GM12878 (cell line): ENCODE measurements around the gene UNC119B. TPM values are rescaled to one million over a fixed set of nuclear protein-coding genes. Genes with fewer than 3 reads are reported as not detected.

ENCODE experiments used
- ATAC-seq: fragments of 200-7000 bp; cut with Tn5 transposase; 3 replicates; pipeline ENCODE4 v1.9.1; 2020; ENCODE audit warnings: mild to moderate bottlenecking, moderate library complexity
- BruUV-seq: library from RNA; stranded (reverse); fragments of 400-500 nt; replicated peaks from 2 replicates; lab custom pipeline; 2021; lab: Mats Ljungman, UMichigan
- CTCF ChIA-PET: fragments of 300-600 bp; sonication (Branson Sonifier 250); formaldehyde crosslinking; extraction: SDS; loops from one replicate; lab custom pipeline; 2021; ENCODE audit warnings: inconsistent platforms; lab: Yijun Ruan, JAX
- POLR2A ChIA-PET: fragments of 350-600 bp; formaldehyde crosslinking; extraction: SDS; loops from one replicate; lab custom pipeline; 2021; ENCODE audit warnings: inconsistent platforms; lab: Charles Lee
- RAD21 ChIA-PET: fragments of 300-600 bp; sonication (Branson Sonifier 250); formaldehyde crosslinking; loops from one replicate; lab custom pipeline; 2023; ENCODE audit warnings: antibody characterized with exemption; ENCODE audit not compliant: unreplicated experiment; lab: Charles Lee
- SMC1A ChIA-PET: fragments of 300-600 bp; sonication (Branson Sonifier 250); formaldehyde crosslinking; loops from one replicate; lab custom pipeline; 2023; ENCODE audit not compliant: unreplicated experiment, uncharacterized antibody; lab: Charles Lee
- DNase-seq: peaks from one replicate; pipeline ENCODE4 v3.0.0-alpha.2; 2011; ENCODE audit warnings: low read depth, low spot score
- FAIRE-seq: peaks from 3 replicates; lab custom pipeline; 2011; peaks lifted over from hg19 to GRCh38; lab: Jason Lieb, UNC
- H2AFZ ChIP-seq: 2 replicates; pipeline ENCODE4 v1.6.0; 2011; ENCODE audit warnings: low read depth, low read length, control low read depth; ENCODE audit not compliant: control insufficient read depth
- H3K27ac ChIP-seq: 2 replicates; pipeline ENCODE4 v1.5.1; 2011; ENCODE audit warnings: control low read depth; ENCODE audit not compliant: control insufficient read depth, insufficient read depth
- H3K27me3 ChIP-seq, 2 experiments: replicated peaks in 1 of 2; 2 replicates each; pipeline versions ENCODE4 v1.6.0 to v1.6.1; 2011; ENCODE audit warnings: low read length in 1 of 2; ENCODE audit not compliant: control insufficient read depth in 2 of 2, insufficient read depth in 2 of 2
- H3K36me3 ChIP-seq, 2 experiments: 2 replicates each; pipeline ENCODE4 v1.5.1; 2011; ENCODE audit warnings: low read length in 1 of 2; ENCODE audit not compliant: control insufficient read depth in 2 of 2, insufficient read depth in 2 of 2
- H3K4me1 ChIP-seq: 2 replicates; pipeline ENCODE4 v1.6.1; 2011; ENCODE audit warnings: mild to moderate bottlenecking, low read length, moderate library complexity, mixed read lengths; ENCODE audit not compliant: control insufficient read depth, insufficient read depth
- H3K4me2 ChIP-seq: 2 replicates; pipeline ENCODE4 v1.6.0; 2011; ENCODE audit warnings: control low read depth; ENCODE audit not compliant: control insufficient read depth, insufficient read depth
- H3K4me3 ChIP-seq: fragments of 200-600 bp; sonication (generic); 2 replicates; pipeline ENCODE4 v1.5.1; 2016
- H3K79me2 ChIP-seq: 2 replicates; pipeline ENCODE4 v1.6.0; 2011; ENCODE audit warnings: low read length; ENCODE audit not compliant: control insufficient read depth, insufficient read depth
- H3K9ac ChIP-seq: 2 replicates; pipeline ENCODE4 v1.8.0; 2011; ENCODE audit warnings: low read length, control low read depth, mixed read lengths; ENCODE audit not compliant: control insufficient read depth, insufficient read depth
- H3K9me3 ChIP-seq: replicated peaks from 3 replicates; pipeline ENCODE4 v1.5.1; 2011; ENCODE audit warnings: mild to moderate bottlenecking, low read length; ENCODE audit not compliant: control insufficient read depth, insufficient read depth
- H4K20me1 ChIP-seq: 2 replicates; pipeline ENCODE4 v1.6.0; 2011; ENCODE audit not compliant: control insufficient read depth, insufficient read depth
- HDAC2 ChIP-seq: fragments of 200-600 bp; sonication (generic); IDR thresholded peaks from 2 replicates; pipeline ENCODE4 v1.6.1; 2017
- KAT2A ChIP-seq: conservative IDR thresholded peaks from 2 replicates; pipeline ENCODE4 v1.6.1; 2011; ENCODE audit warnings: low read depth, low read length; ENCODE audit not compliant: control insufficient read depth
- MYC ChIP-seq: IDR thresholded peaks from 2 replicates; pipeline ENCODE4 v1.6.1; 2011; ENCODE audit warnings: mild to moderate bottlenecking, low read length, moderate library complexity, inconsistent platforms; ENCODE audit not compliant: insufficient read depth, insufficient replicate concordance, insufficient read length, severe bottlenecking
- POLR2A ChIP-seq: IDR thresholded peaks from 2 replicates; pipeline ENCODE4 v1.6.1; 2011; ENCODE audit warnings: low read depth, mild to moderate bottlenecking, low read length
- RBBP5 ChIP-seq: fragments of 200-600 bp; sonication (generic); conservative IDR thresholded peaks from 2 replicates; pipeline ENCODE4 v1.6.1; 2016
- RELA ChIP-seq: fragments of 450-650 bp; IDR thresholded peaks from 2 replicates; pipeline ENCODE4 v1.8.0; 2014; ENCODE audit warnings: borderline replicate concordance; ENCODE audit not compliant: partially characterized antibody
- SP1 ChIP-seq: IDR thresholded peaks from one replicate; pipeline ENCODE4 v1.6.1; 2011; ENCODE audit warnings: low read depth, low read length
- SREBF1 ChIP-seq: IDR thresholded peaks from 2 replicates; pipeline ENCODE4 v1.6.1; 2012; ENCODE audit warnings: mild to moderate bottlenecking, low read length
- SUPT20H ChIP-seq: IDR thresholded peaks from 2 replicates; pipeline ENCODE4 v1.6.1; 2011; ENCODE audit warnings: low read depth, mild to moderate bottlenecking, low read length, moderate library complexity, borderline replicate concordance; ENCODE audit not compliant: control insufficient read depth
- TCF12 ChIP-seq: IDR thresholded peaks from 2 replicates; pipeline ENCODE4 v1.6.1; 2011; ENCODE audit warnings: low read depth, mild to moderate bottlenecking, low read length
- ZNF217 ChIP-seq: fragments of 450-650 bp; IDR thresholded peaks from 2 replicates; pipeline ENCODE4 v1.6.1; 2017; ENCODE audit warnings: antibody characterized with exemption, mild to moderate bottlenecking
- ZZZ3 ChIP-seq: IDR thresholded peaks from 2 replicates; pipeline ENCODE4 v1.6.1; 2011; ENCODE audit warnings: low read depth; ENCODE audit not compliant: control insufficient read depth, insufficient read length
- WGBS: methylation state at CpG from one replicate; pipeline ENCODE4 v1.1.6; 2016; ENCODE audit warnings: low lambda C conversion rate; ENCODE audit not compliant: insufficient replicate concordance, insufficient coverage; ENCODE audit errors: missing lambda C conversion rate; 5-methylcytosine and 5-hydroxymethylcytosine counted together
- in situ Hi-C: fragments of 300-500 bp; cut with MboI; formaldehyde crosslinking; loops from 9 replicates; pipeline ENCODE4 v1.14.3; 2018; ENCODE audit warnings: mixed read lengths
- intact Hi-C: fragments of 100-400 bp; cut with micrococcal nuclease; formaldehyde crosslinking; loops from one replicate; pipeline ENCODE4 v1.14.2; 2022; ENCODE audit not compliant: unreplicated experiment
- polyA plus RNA-seq, 11 experiments: library from polyadenylated mRNA; depleted of rRNA in 4 of 11; unstranded in 6 of 11; stranded (reverse) in 5 of 11; fragments of >200 nt; fragmentation: Nextera tagmentation in 4 of 11; fragmentation: Illumina TruSeq in 1 of 11; extraction: Ambion mirVana in 4 of 11; extraction: Trizol in 1 of 11; gene quantifications; 1 replicate in 1 of 11; 2 replicates in 10 of 11; pipeline versions ENCODE4 v1.2.1 to v1.2.3, GENCODE V29; 2011 to 2016; ENCODE audit warnings: inconsistent platforms in 2 of 11, missing spikeins in 2 of 11, low read depth in 1 of 11
- total RNA-seq, 4 experiments: library from RNA; depleted of rRNA in 3 of 4; stranded (reverse); fragments of >200 nt in 3 of 4; fragmentation: Illumina TruSeq in 1 of 4; extraction: Trizol in 1 of 4; gene quantifications; 2 replicates each; pipeline versions ENCODE4 v1.2.1 to v1.2.3, GENCODE V29; 2013 to 2021
- TF ChIP-seq, protein P1 (sequence below): fragments of 450-650 bp; IDR thresholded peaks from 2 replicates; pipeline ENCODE4 v1.6.1; 2017; ENCODE audit warnings: mild to moderate bottlenecking, moderate library complexity

UNC119B gene
- total and polyA plus RNA-seq, 10 of the 15 experiments (the other 5 are each of a cell fraction or from before 2014, with no cell fraction given) = 4.3 to 31.5 (median 10.5) TPM

GRCh38 chr12:120739031-120739762, 28.9 kb downstream of the UNC119B start:
- Histone ChIP-seq H3K4me2 (no peak overlapping the region), H3K27ac (no peak overlapping the region), H3K4me3 (no peak overlapping the region), H4K20me1 (no peaks in the 10 kb centered on the region), H3K27me3 (no peaks in the 10 kb centered on the region), H3K9ac (no peak overlapping the region), H3K36me3 (no peaks in the 10 kb centered on the region)
- intact Hi-C loops = no loop called here
- SMC1A ChIA-PET = no interaction called here
- TF ChIP-seq SUPT20H (no peak), SREBF1 (no peak), TCF12 (no peak)
- TF ChIP-seq, all 136 proteins: peak for 0
- TSS peak; percentile 52 for BruUV-seq
- in situ Hi-C loops = no loop called here
- ATAC-seq = no peak
- FAIRE-seq = no peak
- Histone ChIP-seq H3K9me3 (no peaks in the 10 kb centered on the region), H3K79me2 (no peaks in the 10 kb centered on the region), H2AFZ (no peak overlapping the region), H3K4me1 (no peaks in the 10 kb centered on the region)
- ChIA-PET CTCF (no interaction called here), POLR2A (interaction anchor here (0.6 kb wide), 1 partner anchor 135 kb away, joined by 4 read pairs; no protein-coding TSS in a partner anchor), RAD21 (no interaction called here)
- 76% methylated on average over 35 of the region's 38 CpGs for WGBS
- no peak for DNase-seq

GRCh38 chr12:120739821-120740613, 29.8 kb downstream of the UNC119B start:
- Histone ChIP-seq H4K20me1 (no peaks in the 10 kb centered on the region), H2AFZ (no peak overlapping the region), H3K27ac (no peak overlapping the region), H3K27me3 (no peaks in the 10 kb centered on the region), H3K4me2 (no peak overlapping the region), H3K4me3 (no peak overlapping the region), H3K79me2 (no peaks in the 10 kb centered on the region), H3K4me1 (no peaks in the 10 kb centered on the region), H3K9ac (no peak overlapping the region), H3K9me3 (no peaks in the 10 kb centered on the region), H3K36me3 (no peaks in the 10 kb centered on the region)
- POLR2A ChIA-PET = no interaction called here
- intact Hi-C loops = no loop called here
- in situ Hi-C loops = no loop called here
- WGBS = 62% methylated on average over 15 of the region's 16 CpGs
- CTCF ChIA-PET = no interaction called here
- DNase-seq = no peak
- SMC1A ChIA-PET = no interaction called here
- BruUV-seq = no TSS peak
- RAD21 ChIA-PET = no interaction called here
- ATAC-seq = no peak
- FAIRE-seq = no peak
- TF ChIP-seq SP1 (no peak), MYC (no peak), POLR2A (no peak; the same call in 1 of the 2 replicates), RBBP5 (no peak), ZNF217 (no peak), HDAC2 (no peak), KAT2A (no peak), RELA (no peak), ZZZ3 (no peak)
- TF ChIP-seq, protein P1, sequence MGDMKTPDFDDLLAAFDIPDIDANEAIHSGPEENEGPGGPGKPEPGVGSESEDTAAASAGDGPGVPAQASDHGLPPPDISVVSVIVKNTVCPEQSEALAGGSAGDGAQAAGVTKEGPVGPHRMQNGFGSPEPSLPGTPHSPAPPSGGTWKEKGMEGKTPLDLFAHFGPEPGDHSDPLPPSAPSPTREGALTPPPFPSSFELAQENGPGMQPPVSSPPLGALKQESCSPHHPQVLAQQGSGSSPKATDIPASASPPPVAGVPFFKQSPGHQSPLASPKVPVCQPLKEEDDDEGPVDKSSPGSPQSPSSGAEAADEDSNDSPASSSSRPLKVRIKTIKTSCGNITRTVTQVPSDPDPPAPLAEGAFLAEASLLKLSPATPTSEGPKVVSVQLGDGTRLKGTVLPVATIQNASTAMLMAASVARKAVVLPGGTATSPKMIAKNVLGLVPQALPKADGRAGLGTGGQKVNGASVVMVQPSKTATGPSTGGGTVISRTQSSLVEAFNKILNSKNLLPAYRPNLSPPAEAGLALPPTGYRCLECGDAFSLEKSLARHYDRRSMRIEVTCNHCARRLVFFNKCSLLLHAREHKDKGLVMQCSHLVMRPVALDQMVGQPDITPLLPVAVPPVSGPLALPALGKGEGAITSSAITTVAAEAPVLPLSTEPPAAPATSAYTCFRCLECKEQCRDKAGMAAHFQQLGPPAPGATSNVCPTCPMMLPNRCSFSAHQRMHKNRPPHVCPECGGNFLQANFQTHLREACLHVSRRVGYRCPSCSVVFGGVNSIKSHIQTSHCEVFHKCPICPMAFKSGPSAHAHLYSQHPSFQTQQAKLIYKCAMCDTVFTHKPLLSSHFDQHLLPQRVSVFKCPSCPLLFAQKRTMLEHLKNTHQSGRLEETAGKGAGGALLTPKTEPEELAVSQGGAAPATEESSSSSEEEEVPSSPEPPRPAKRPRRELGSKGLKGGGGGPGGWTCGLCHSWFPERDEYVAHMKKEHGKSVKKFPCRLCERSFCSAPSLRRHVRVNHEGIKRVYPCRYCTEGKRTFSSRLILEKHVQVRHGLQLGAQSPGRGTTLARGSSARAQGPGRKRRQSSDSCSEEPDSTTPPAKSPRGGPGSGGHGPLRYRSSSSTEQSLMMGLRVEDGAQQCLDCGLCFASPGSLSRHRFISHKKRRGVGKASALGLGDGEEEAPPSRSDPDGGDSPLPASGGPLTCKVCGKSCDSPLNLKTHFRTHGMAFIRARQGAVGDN = no peak
